ENCODE results near the gene DCXR.
A peak's percentile ranks its signal among the peaks of the same experiment; 100 is the strongest.

The DCXR gene

GRCh38 chr17:82021900-82022309 is 15.6 kb downstream of the DCXR start:
- no peak for DNase-seq

- peak; percentile 71 for DNase-seq
These were observed 16.2 kb downstream of the DCXR start for GRCh38 chr17:82021107-82021899.

- DNase-seq, result no peak
These were observed 16.9 kb downstream of the DCXR start for GRCh38 chr17:82020572-82021106.

DNA sequence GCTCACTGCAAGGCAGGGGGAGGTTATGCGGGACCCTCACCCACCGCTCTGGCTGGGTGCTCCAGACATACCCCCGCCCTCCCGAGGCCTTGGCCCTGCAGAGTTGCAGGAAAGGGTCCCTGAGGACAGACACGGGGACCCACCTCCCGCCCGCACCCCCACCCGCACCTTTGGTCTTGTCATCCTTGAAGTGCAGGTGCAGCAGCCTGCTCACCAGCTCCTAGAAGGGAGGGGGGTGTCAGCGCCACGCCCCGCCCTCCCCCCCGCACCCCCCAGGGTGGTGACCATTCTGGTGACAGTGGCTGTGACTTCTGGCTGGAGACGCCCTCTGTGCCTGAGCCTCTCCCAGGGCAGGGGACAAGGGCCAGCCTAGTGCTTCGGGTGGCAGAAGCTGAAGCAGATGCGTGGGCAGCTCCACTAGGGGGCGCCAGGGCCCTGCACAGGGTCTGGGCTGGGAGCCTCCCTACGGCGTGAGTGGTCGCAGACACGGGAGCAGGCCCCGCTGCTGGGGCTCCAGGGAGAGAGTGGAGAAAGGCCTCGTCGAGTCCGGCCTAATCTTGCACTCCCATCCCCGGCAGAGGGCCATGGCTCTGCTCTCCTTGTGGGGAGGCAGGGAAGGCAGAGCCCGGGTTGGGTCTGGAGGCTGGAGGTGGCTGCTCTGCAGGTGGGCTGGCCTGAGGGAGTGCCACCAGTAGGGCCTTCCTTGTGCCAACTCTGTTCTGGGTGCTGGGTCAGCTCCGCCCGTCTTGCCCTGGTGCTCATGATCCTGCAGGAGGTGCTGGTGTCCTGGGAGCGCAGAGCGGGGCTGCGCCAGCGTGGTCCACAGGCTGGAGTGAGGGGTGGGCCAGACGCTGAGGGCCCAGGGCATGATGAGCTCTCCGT is 17.6 kb downstream of the DCXR start:
- DNase-seq, result peak; percentile 39

GRCh38 chr17:82018989-82019689 is 18.4 kb downstream of the DCXR start:
- DNase-seq, result no peak

DNA sequence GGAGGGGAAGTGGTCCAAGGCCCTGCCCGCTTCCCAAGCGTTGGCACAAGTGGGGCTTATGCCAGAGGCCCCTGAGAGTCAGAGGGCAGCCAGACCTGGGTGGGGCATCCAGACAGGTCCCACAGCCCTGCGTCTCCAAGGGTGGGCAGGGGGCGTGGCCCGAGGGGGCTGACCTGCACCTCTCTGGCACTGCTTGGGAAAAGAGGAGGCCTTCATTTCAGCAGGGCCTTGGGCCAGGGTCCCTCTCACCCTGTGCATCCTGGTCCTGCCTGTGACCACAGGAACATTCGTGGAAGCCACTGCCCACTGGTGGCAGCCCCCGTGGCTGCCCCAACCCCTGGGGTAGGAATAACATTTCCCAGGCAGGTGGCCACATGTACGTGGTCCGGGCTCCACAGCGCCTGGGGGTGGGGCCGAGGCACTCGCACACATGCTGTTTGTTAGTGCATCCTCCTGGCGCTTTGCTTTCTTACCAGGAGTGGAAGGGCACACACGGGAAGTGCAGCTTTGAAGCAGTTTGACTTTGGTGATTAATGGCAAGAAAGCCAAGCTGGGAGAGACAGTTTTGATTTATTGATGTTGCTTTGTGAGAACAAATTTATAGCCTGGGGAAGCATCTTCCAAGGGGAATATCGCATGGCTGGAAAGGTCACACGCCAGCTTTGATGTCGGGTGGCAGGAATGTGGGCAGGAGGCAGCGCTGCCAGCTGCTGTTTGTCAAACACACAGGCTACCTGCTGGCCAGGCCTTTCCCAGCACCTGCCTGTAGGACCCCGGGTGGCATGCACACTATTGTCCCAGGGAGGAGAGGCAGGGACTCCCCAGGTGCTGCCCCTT is 19.1 kb downstream of the DCXR start:
- DNase-seq, result no peak

DNA sequence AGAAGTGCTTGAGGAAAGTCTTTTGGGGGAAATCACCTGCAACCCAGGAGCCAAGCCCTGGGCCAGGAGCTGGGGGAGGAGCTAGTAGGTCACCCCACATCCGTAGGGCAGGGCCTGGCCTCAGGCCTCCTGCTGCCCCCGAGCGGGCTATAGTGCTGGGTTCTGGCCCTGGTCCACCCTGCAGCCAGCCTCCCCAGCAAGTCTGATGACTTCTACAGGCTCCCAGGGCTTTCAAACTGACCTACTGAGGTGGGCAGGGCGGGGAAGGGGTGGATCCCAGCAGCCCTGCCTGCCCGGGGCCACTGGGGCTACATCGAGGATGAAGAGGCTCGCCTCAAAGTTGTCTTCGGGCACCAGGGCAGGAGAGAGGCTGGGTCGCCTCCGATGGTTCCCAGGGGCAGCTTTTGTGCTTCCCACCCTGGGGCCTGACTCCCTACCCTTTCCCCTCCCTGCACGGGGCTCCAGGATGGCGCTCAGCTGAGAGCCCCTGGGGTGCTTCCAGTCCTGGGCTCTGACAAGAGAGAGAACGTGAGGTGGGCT is 19.8 kb downstream of the DCXR start:
- no peak for DNase-seq

GRCh38 chr17:82016875-82017459 is 20.5 kb downstream of the DCXR start:
- DNase-seq, result no peak

DNA sequence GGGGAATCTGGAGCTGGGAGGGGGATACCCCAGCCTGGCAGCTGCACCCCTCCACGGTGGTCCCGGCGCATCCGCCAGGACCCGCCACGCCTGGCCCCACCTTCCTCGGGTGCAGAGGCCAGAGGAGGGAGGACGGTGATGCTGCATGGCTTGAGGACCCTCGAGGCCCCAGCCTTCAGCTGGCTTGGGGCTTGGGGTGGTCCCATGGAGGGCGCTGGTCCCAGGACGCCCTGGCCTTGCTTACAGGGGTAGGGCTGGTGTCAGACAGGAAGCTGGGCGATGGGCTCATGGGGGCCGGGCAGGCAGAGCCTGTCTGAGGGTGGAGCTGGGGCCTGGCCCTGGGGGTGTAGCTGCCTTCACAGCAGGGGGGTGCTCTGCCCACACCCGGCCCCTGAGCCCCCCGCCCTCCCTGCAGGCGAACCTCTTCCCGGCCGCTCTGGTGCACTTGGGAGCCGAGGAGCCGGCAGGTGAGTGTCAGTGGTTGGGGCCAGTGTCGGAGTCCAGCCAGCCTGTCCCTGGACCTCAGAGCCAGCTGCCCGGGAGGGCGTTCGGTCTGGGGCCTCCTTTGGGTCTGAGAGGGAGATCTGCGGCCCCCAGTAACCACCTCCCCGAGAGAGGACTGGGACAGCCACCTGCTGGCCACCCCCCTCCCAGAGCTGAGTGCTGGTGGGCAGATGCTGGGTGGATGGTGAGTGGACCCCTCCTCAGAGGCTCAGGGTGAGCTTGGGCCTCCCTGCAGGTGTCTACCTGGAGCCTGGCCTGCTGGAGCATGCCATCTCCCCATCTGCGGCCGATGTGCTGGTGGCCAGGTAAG is 21.2 kb downstream of the DCXR start:
- no peak for DNase-seq

DNA sequence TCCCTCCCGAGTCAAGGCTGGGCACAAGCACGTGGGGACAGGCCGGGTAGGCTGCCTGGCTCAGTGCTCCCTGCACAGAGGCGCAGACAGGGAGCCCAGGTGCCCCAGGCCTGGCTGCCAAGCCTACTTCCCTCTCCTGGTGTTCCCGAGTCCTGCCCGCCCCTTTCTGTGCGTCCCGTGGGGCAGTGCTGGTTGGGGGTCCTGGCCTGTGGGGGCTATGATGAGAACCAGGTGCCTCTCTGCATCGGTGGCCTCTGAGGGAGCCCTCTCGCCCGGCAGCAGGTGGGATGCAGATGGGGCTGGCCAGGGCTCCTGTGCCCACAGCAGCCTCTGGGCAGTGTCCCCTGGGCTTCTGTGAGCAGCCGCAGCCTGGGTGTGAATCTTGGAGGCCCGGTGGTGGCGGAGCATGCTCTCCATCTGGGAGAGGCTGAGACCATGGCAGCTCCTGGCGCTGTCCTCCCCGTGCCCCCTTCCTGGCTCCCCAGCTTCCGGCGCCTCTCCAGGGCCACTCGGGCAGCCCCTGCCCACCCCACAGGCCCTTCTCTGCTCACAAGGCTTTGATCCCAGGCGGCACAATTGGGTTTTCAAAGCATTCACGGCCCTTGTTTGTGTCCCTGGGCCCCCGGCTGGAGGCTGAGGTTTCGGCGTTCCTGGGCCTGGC is 22.1 kb downstream of the DCXR start:
- DNase-seq, result no peak

DNA sequence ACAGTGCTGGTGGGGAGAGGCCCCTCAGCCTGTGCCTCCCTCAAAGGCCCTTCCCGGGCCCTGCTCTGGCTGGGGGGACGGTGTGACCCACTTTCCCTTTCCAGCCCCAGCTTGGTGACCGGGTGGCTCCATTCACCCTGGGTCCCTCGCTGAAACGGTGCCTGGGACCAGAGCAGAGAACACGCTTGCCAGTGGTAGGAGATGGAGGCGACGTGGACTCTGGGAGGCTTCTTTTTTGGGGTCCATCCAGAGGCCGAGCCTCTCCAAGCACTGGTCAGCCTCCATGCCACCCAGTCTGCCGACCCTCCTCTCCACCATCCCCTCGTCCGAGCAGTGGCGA is 22.6 kb downstream of the DCXR start:
- DNase-seq, result no peak

DNA sequence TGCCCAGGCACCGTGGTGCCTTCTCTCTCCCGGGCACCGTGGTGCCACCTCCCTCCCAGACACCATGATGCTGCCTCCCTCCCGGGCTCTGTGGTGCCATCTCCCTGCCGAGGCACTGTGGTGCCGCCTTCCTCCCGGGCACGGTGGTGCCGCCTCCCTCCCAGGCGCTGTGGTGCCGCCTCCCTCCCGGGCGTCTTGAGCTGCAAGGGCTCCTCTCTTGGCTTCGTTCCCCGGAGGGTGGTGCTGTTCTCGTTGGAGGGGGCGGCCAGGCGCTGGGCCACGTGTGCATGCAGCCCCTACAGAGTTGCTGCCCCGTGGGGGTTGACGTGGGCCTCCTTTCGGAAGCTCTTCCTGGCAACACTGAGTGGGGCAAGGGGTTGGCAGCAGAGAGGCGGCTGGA is 23.1 kb downstream of the DCXR start:
- DNase-seq, result peak; percentile 22

GRCh38 chr17:82013772-82014321 is 23.6 kb downstream of the DCXR start:
- no peak for DNase-seq

GRCh38 chr17:82013341-82013740 is 24.2 kb downstream of the DCXR start:
- DNase-seq, result no peak

GRCh38 chr17:82012640-82013295 is 24.7 kb downstream of the DCXR start:
- no peak for DNase-seq

DNA sequence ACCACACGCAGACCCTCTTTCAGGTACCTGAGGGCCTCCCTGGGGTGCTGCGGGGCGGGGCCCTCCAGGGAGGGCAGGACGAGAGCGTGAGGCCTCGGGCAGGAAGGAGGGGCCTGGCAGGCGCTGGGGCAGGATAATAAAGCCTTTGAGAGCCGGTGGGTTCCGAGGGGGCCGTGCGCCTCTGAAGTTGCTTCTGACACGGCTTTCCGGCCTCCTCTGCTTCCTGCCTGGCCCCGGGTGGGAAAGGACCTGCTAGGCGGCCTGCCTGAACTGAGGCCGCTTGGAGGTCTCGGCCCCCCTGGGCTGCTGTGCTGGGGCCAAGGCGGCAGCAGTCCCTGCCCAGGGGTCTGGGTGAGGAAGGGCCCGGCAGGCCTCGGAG is 25.2 kb downstream of the DCXR start:
- DNase-seq, result no peak

GRCh38 chr17:82011617-82012187 is 25.8 kb downstream of the DCXR start:
- no peak for DNase-seq
